MG63 (cell line): ENCODE results near the gene CCNB1. TPM values are rescaled to one million over a fixed set of nuclear protein-coding genes. Genes with fewer than 3 reads are reported as not detected.
"Not testable (repeated sequence)": the region's sequence is repeated elsewhere in the genome, so short reads cannot be mapped to it uniquely, and the experiment has no call there.

Experiments used
- DNase-seq: peaks from one replicate; pipeline ENCODE4 v3.0.0-alpha.2; 2020
- H3K27me3 ChIP-seq: fragments of 250-450 bp; sonication (Bioruptor Pico); 2 replicates; pipeline ENCODE4 v1.5.1; 2020; ENCODE audit warnings: mild to moderate bottlenecking, moderate library complexity
- H3K36me3 ChIP-seq: fragments of 250-450 bp; sonication (Bioruptor Pico); 2 replicates; pipeline ENCODE4 v1.5.1; 2020; ENCODE audit warnings: mild to moderate bottlenecking, moderate library complexity
- H3K4me3 ChIP-seq: fragments of 250-450 bp; sonication (Bioruptor Pico); 2 replicates; pipeline ENCODE4 v1.5.1; 2020; ENCODE audit warnings: mild to moderate bottlenecking, moderate library complexity
- H3K9me3 ChIP-seq: fragments of 250-450 bp; sonication (Bioruptor Pico); 2 replicates; pipeline ENCODE4 v1.5.1; 2020; ENCODE audit warnings: mild to moderate bottlenecking, moderate library complexity
- total RNA-seq: library from RNA; depleted of rRNA; stranded (reverse); fragments of >200 nt; shearing (Covaris generic); gene quantifications from 2 replicates; pipeline ENCODE4 v1.2.3, GENCODE V29; 2014; ENCODE audit warnings: low replicate concordance; rRNA removed

The CCNB1 gene
- 310 and 430 TPM in 2 replicates for total RNA-seq

- peak; percentile 98 for DNase-seq
- H3K27me3 ChIP-seq, result no peaks in the 10 kb centered on the region
- H3K9me3 ChIP-seq, result no peaks in the 10 kb centered on the region
- H3K4me3 ChIP-seq, result peak within 1 kb of the TSS; percentile 83
- peaks cover 44% of the 10 kb centered on the region for H3K36me3 ChIP-seq
Measured at GRCh38 chr5:69166686-69167492, at the start of gene CCNB1. CCNB1 (plus strand) TSS chr5:69167150; CDS start chr5:69167263, 113 bp downstream.

GRCh38 chr5:69129413-69129812, 37.5 kb upstream of the CCNB1 start:
- H3K9me3 ChIP-seq, result no peaks in the 10 kb centered on the region
- H3K27me3 ChIP-seq, result no peaks in the 10 kb centered on the region
- H3K4me3 ChIP-seq, result no peak overlapping the region
- DNase-seq, result no peak
- peaks cover 38% of the 10 kb centered on the region for H3K36me3 ChIP-seq

- Histone ChIP-seq H3K27me3 (no peaks in the 10 kb centered on the region), H3K4me3 (no peak overlapping the region), H3K36me3 (peaks cover 32% of the 10 kb centered on the region), H3K9me3 (no peaks in the 10 kb centered on the region)
- no peak for DNase-seq
Measured at GRCh38 chr5:69130241-69130640, 36.7 kb upstream of the CCNB1 start.

GRCh38 chr5:69131304-69131703, 35.6 kb upstream of the CCNB1 start:
- Histone ChIP-seq H3K36me3 (peaks cover 29% of the 10 kb centered on the region), H3K4me3 (no peak overlapping the region), H3K27me3 (no peaks in the 10 kb centered on the region), H3K9me3 (no peaks in the 10 kb centered on the region)
- no peak for DNase-seq

GRCh38 chr5:69134126-69134525, 32.8 kb upstream of the CCNB1 start:
- Histone ChIP-seq H3K36me3 (peaks cover 18% of the 10 kb centered on the region), H3K27me3 (no peaks in the 10 kb centered on the region), H3K9me3 (no peaks in the 10 kb centered on the region), H3K4me3 (no peak overlapping the region)
- DNase-seq, result no peak

- Histone ChIP-seq H3K9me3 (no peaks in the 10 kb centered on the region), H3K27me3 (no peaks in the 10 kb centered on the region), H3K36me3 (peaks cover 7% of the 10 kb centered on the region), H3K4me3 (no peak overlapping the region)
- DNase-seq, result no peak
Measured at GRCh38 chr5:69136293-69136692, 30.7 kb upstream of the CCNB1 start.

GRCh38 chr5:69137208-69137607, 29.7 kb upstream of the CCNB1 start:
- not testable (repeated sequence) for DNase-seq, H3K27me3 ChIP-seq, H3K36me3 ChIP-seq, H3K4me3 ChIP-seq, H3K9me3 ChIP-seq

- Histone ChIP-seq H3K27me3 (no peaks in the 10 kb centered on the region), H3K36me3 (peaks cover 7% of the 10 kb centered on the region), H3K4me3 (no peak overlapping the region), H3K9me3 (no peaks in the 10 kb centered on the region)
- DNase-seq, result no peak
Measured at GRCh38 chr5:69137807-69138206, 29.1 kb upstream of the CCNB1 start.

- Histone ChIP-seq H3K9me3 (no peaks in the 10 kb centered on the region), H3K36me3 (peaks cover 4% of the 10 kb centered on the region), H3K4me3 (no peak overlapping the region), H3K27me3 (no peaks in the 10 kb centered on the region)
- DNase-seq, result no peak
Measured at GRCh38 chr5:69138766-69139165, 28.2 kb upstream of the CCNB1 start.

GRCh38 chr5:69140239-69140638, 26.7 kb upstream of the CCNB1 start:
- not testable (repeated sequence) for H3K36me3 ChIP-seq, H3K9me3 ChIP-seq, H3K27me3 ChIP-seq, H3K4me3 ChIP-seq, DNase-seq

- Histone ChIP-seq H3K36me3 (no peaks in the 10 kb centered on the region; the same call in 1 of the 2 replicates), H3K4me3 (no peak overlapping the region), H3K27me3 (no peaks in the 10 kb centered on the region), H3K9me3 (no peaks in the 10 kb centered on the region)
- no peak for DNase-seq
Measured at GRCh38 chr5:69140827-69141226, 26.1 kb upstream of the CCNB1 start.

- not testable (repeated sequence) for H3K36me3 ChIP-seq, DNase-seq, H3K27me3 ChIP-seq, H3K9me3 ChIP-seq, H3K4me3 ChIP-seq
Measured at GRCh38 chr5:69148576-69148975, 18.4 kb upstream of the CCNB1 start.

GRCh38 chr5:69148981-69149675, 17.8 kb upstream of the CCNB1 start:
- no peak overlapping the region for H3K4me3 ChIP-seq
- DNase-seq, result no peak
- no peaks in the 10 kb centered on the region for H3K9me3 ChIP-seq
- no peaks in the 10 kb centered on the region for H3K36me3 ChIP-seq
- H3K27me3 ChIP-seq, result no peaks in the 10 kb centered on the region

GRCh38 chr5:69149676-69150010, 17.3 kb upstream of the CCNB1 start:
- no peak for DNase-seq
- Histone ChIP-seq H3K27me3 (no peaks in the 10 kb centered on the region), H3K4me3 (no peak overlapping the region), H3K9me3 (no peaks in the 10 kb centered on the region), H3K36me3 (no peaks in the 10 kb centered on the region)

GRCh38 chr5:69152731-69153130, 14.2 kb upstream of the CCNB1 start:
- H3K27me3 ChIP-seq, result no peaks in the 10 kb centered on the region
- DNase-seq, result no peak
- no peaks in the 10 kb centered on the region for H3K36me3 ChIP-seq
- no peak overlapping the region for H3K4me3 ChIP-seq
- no peaks in the 10 kb centered on the region for H3K9me3 ChIP-seq

- no peaks in the 10 kb centered on the region for H3K27me3 ChIP-seq
- DNase-seq, result no peak
- no peaks in the 10 kb centered on the region for H3K36me3 ChIP-seq
- no peak overlapping the region for H3K4me3 ChIP-seq
- H3K9me3 ChIP-seq, result no peaks in the 10 kb centered on the region
Measured at GRCh38 chr5:69156456-69156855, 10.5 kb upstream of the CCNB1 start.

- H3K4me3 ChIP-seq, result no peak overlapping the region
- DNase-seq, result no peak
- no peaks in the 10 kb centered on the region for H3K27me3 ChIP-seq
- no peaks in the 10 kb centered on the region for H3K36me3 ChIP-seq
- no peaks in the 10 kb centered on the region for H3K9me3 ChIP-seq
Measured at GRCh38 chr5:69158039-69158438, 8.9 kb upstream of the CCNB1 start.

- H3K27me3 ChIP-seq, result no peaks in the 10 kb centered on the region
- H3K4me3 ChIP-seq, result no peak overlapping the region
- no peak for DNase-seq
- no peaks in the 10 kb centered on the region for H3K36me3 ChIP-seq
- H3K9me3 ChIP-seq, result no peaks in the 10 kb centered on the region
Measured at GRCh38 chr5:69160651-69161050, 6.3 kb upstream of the CCNB1 start.
